GM12801 (cell line): ENCODE measurements around the gene FHAD1.

Source experiments
- TF ChIP-seq, protein P1 (sequence below): IDR thresholded peaks from one replicate; pipeline ENCODE4 v1.5.1; 2011; ENCODE audit warnings: control low read depth; ENCODE audit not compliant: insufficient read length; ENCODE audit errors: extremely low read depth

Gene FHAD1

DNA sequence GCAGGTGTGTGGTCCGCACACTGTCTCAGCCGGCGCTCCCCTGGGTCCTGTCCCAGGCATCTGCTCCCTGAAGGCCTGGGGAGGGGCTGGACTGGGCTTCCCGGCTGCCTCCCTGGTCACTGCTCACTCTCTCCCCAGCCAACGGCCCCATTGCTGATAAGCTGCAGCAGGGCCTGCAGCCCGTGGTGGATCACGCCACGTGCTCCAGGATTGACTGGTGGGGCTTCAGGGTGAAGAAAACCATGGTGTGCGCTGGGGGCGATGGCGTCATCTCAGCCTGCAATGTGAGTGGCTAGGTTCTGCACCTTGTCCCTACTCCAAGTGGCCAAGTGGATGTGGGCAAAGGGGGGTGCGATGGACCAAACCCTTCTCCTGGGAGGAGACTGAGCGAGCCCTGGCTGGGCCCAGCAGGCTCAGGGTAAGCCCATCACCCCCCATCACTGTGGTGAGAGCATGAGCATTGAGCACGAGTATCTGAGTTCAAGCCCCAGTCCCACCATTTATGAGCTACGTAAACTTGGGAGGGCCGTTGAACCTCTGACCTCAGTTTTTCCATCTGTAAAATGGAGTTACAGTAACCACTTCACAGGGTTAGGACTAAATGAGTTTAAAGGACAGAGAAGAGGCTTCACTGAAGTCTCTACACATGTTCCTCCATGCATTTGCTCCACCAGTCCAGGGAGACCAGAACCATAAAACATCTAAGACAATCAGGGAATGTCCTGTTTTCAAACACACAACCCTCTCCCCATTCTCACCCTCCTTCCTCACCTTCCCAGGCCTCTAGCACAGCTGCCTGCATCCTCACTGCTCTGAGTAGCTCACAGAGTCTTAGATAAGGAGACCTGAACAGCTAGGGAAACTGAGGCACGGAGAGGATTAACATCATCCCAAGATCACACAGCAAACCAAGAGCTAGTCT lies 197.7 kb downstream of the FHAD1 start:
- TF ChIP-seq, protein P1, sequence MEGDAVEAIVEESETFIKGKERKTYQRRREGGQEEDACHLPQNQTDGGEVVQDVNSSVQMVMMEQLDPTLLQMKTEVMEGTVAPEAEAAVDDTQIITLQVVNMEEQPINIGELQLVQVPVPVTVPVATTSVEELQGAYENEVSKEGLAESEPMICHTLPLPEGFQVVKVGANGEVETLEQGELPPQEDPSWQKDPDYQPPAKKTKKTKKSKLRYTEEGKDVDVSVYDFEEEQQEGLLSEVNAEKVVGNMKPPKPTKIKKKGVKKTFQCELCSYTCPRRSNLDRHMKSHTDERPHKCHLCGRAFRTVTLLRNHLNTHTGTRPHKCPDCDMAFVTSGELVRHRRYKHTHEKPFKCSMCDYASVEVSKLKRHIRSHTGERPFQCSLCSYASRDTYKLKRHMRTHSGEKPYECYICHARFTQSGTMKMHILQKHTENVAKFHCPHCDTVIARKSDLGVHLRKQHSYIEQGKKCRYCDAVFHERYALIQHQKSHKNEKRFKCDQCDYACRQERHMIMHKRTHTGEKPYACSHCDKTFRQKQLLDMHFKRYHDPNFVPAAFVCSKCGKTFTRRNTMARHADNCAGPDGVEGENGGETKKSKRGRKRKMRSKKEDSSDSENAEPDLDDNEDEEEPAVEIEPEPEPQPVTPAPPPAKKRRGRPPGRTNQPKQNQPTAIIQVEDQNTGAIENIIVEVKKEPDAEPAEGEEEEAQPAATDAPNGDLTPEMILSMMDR: no peak

DNA sequence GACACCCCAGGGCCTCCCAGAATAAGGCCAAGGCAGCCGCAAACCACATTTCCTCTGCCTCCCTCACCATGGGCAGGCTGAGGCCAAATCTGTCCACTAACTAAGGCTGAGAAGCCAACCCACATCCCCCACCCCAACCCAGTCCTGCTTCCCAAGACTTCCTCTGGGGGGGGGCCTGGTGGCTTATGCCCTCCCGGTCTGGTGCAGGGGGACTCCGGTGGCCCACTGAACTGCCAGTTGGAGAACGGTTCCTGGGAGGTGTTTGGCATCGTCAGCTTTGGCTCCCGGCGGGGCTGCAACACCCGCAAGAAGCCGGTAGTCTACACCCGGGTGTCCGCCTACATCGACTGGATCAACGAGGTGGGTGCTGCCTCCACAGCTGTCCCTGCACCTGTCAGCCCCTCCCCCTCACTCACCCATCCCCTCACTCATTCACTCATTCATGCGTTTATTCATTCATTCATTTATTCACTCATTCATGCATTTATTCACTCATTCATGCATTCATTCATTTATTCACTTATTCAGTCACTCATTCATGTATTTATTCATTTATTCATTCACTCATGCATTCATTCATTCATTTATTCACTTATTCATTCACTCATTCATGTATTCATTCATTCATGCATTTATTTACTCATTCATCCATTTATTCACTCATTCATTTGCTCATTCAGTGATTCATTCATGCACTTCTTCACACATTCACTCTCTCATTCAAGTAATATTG lies 198.5 kb downstream of the FHAD1 start:
- TF ChIP-seq, protein P1: no peak

DNA sequence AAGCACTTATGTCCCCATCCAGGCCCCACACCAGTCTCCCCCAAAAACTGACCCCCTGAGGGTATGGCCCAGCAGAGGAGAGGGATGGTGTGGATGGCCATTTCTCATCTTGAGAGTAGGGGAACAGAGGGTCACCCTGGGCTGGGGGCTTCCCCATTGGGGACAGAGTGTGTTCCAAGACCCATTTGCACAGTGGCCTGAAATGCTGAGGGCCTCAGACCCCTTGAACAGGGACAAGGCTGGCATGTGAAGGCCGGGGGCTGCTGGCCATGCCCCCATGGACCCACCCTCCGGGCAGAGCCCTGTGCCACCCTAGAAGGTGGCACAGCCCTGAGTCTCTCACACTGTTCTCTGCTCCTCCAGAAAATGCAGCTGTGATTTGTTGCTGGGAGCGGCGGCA lies 199.2 kb downstream of the FHAD1 start:
- TF ChIP-seq, protein P1: no peak
